ENCODE data around the gene MACROD2. TPM values are rescaled to one million over a fixed set of nuclear protein-coding genes. Genes with fewer than 3 reads are reported as not detected.
"Not testable (repeated sequence)": the region's sequence is repeated elsewhere in the genome, so short reads cannot be mapped to it uniquely, and the experiment has no call there.

The MACROD2 gene
- total RNA-seq, 1 experiment from 2014 or later, result 1.4 TPM

- H3K36me3 ChIP-seq (ENCODE audit: insufficient read depth, low read length, poor library complexity, severe bottlenecking), result no peaks in the 10 kb centered on the region
- H3K4me3 ChIP-seq (ENCODE audit: low read depth, low read length, poor library complexity, severe bottlenecking), result no peak overlapping the region
- no peaks in the 10 kb centered on the region for H3K27me3 ChIP-seq (replicated peaks; ENCODE audit: insufficient read depth, low read depth, low read length, poor library complexity)
- intact Hi-C loops (cut with micrococcal nuclease; ENCODE audit: unreplicated experiment), result no loop called here
- no peaks in the 10 kb centered on the region for H3K9me3 ChIP-seq (ENCODE audit: low read depth, low read length, poor library complexity, severe bottlenecking)
- CTCF ChIA-PET, result no interaction called here
- no peaks in the 10 kb centered on the region for H3K4me1 ChIP-seq (ENCODE audit: insufficient read depth, low read length, poor library complexity, severe bottlenecking)
- BruUV-seq (replicated peaks), result no TSS peak
- TF ChIP-seq, protein P1, sequence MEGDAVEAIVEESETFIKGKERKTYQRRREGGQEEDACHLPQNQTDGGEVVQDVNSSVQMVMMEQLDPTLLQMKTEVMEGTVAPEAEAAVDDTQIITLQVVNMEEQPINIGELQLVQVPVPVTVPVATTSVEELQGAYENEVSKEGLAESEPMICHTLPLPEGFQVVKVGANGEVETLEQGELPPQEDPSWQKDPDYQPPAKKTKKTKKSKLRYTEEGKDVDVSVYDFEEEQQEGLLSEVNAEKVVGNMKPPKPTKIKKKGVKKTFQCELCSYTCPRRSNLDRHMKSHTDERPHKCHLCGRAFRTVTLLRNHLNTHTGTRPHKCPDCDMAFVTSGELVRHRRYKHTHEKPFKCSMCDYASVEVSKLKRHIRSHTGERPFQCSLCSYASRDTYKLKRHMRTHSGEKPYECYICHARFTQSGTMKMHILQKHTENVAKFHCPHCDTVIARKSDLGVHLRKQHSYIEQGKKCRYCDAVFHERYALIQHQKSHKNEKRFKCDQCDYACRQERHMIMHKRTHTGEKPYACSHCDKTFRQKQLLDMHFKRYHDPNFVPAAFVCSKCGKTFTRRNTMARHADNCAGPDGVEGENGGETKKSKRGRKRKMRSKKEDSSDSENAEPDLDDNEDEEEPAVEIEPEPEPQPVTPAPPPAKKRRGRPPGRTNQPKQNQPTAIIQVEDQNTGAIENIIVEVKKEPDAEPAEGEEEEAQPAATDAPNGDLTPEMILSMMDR (conservative IDR thresholded peaks at IDR 0.05; ENCODE audit: low read depth, low read length), result no peak
- no peak for DNase-seq (ENCODE audit: low spot score)
- H3K27ac ChIP-seq (ENCODE audit: low read depth, low read length, poor library complexity, severe bottlenecking), result no peak overlapping the region
- POLR2A ChIA-PET (ENCODE audit: low non-redundant PET), result no interaction called here
Observed at GRCh38 chr20:14972256-14972655, 976.9 kb downstream of the MACROD2 start.

GRCh38 chr20:14972690-14973089 is 977.4 kb downstream of the MACROD2 start:
- H3K4me1 ChIP-seq (ENCODE audit: insufficient read depth, low read length, poor library complexity, severe bottlenecking), result no peaks in the 10 kb centered on the region
- H3K4me3 ChIP-seq (ENCODE audit: low read depth, low read length, poor library complexity, severe bottlenecking), result no peak overlapping the region
- BruUV-seq (replicated peaks), result no TSS peak
- no peak overlapping the region for H3K27ac ChIP-seq (ENCODE audit: low read depth, low read length, poor library complexity, severe bottlenecking)
- H3K27me3 ChIP-seq (replicated peaks; ENCODE audit: insufficient read depth, low read depth, low read length, poor library complexity), result no peaks in the 10 kb centered on the region
- CTCF ChIA-PET, result no interaction called here
- H3K9me3 ChIP-seq (ENCODE audit: low read depth, low read length, poor library complexity, severe bottlenecking), result no peaks in the 10 kb centered on the region
- TF ChIP-seq, protein P1 (conservative IDR thresholded peaks at IDR 0.05; ENCODE audit: low read depth, low read length), result no peak
- TF ChIP-seq EZH2 (IDR thresholded peaks at IDR 0.05; ENCODE audit: borderline replicate concordance, low read depth, low read length, poor library complexity, severe bottlenecking), result no peak
- no peak for DNase-seq (ENCODE audit: low spot score)
- no peaks in the 10 kb centered on the region for H3K36me3 ChIP-seq (ENCODE audit: insufficient read depth, low read length, poor library complexity, severe bottlenecking)
- POLR2A ChIA-PET (ENCODE audit: low non-redundant PET), result no interaction called here
- intact Hi-C loops (cut with micrococcal nuclease; ENCODE audit: unreplicated experiment), result no loop called here

DNA sequence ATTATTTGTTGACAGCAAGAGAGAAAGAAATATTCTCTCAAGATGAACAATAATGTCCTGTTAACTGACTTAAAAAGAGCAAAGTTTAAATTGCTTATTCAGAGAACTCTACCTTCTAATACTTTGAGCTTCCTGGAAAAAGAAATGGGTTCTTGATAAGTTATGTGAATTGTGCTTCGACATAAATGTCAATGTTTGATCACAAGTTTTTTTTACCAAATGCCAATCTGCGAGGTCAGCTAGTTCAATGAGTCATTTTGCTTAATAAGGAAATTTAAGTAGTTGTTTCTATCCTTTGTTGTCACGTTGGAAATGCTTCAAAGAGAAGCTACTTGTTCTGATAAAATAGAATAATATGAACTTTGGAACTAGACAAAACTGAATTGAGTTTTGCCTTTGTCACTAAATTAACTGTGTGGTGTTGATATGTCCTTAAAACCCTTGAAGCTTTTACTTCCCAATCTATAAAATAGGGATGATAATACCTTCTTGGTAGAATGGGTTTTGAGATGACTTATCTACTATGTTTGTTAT is 984.2 kb downstream of the MACROD2 start:
- no peak overlapping the region for H3K27ac ChIP-seq (ENCODE audit: low read depth, low read length, poor library complexity, severe bottlenecking)
- TF ChIP-seq EZH2 (IDR thresholded peaks at IDR 0.05; ENCODE audit: borderline replicate concordance, low read depth, low read length, poor library complexity, severe bottlenecking), result no peak
- TF ChIP-seq, protein P1 (conservative IDR thresholded peaks at IDR 0.05; ENCODE audit: low read depth, low read length), result no peak
- BruUV-seq (replicated peaks), result no TSS peak
- CTCF ChIA-PET, result no interaction called here
- intact Hi-C loops (cut with micrococcal nuclease; ENCODE audit: unreplicated experiment), result no loop called here
- no peak for DNase-seq (ENCODE audit: low spot score)
- H3K9me3 ChIP-seq (ENCODE audit: low read depth, low read length, poor library complexity, severe bottlenecking), result peaks cover 4% of the 10 kb centered on the region
- no peak overlapping the region for H3K4me3 ChIP-seq (ENCODE audit: low read depth, low read length, poor library complexity, severe bottlenecking)
- no peaks in the 10 kb centered on the region for H3K4me1 ChIP-seq (ENCODE audit: insufficient read depth, low read length, poor library complexity, severe bottlenecking)
- no peaks in the 10 kb centered on the region for H3K27me3 ChIP-seq (replicated peaks; ENCODE audit: insufficient read depth, low read depth, low read length, poor library complexity)
- no peaks in the 10 kb centered on the region for H3K36me3 ChIP-seq (ENCODE audit: insufficient read depth, low read length, poor library complexity, severe bottlenecking)
- POLR2A ChIA-PET (ENCODE audit: low non-redundant PET), result no interaction called here

DNA sequence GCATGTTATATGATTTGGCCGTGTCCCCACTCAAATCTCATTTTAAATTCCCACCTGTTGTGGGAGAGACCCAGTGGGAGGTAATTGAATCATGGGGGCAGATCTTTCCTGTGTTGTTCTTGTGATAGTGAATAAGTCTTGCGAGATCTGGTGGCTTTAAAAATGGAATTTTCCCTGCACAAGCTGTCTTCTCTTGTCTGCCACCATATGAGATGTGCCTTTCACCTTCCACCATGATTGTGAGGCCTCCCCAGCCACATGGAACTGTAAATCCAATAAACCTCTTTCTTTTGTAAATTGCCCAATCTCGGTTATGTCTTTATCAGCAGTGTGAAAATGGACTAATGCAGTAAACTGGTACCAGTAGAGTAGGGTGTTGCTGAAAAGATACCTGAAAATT is 986.2 kb downstream of the MACROD2 start:
- CTCF ChIA-PET; intact Hi-C loops (cut with micrococcal nuclease; ENCODE audit: unreplicated experiment); BruUV-seq (replicated peaks); H3K27ac ChIP-seq (ENCODE audit: low read depth, low read length, poor library complexity, severe bottlenecking); DNase-seq (ENCODE audit: low spot score); H3K4me3 ChIP-seq (ENCODE audit: low read depth, low read length, poor library complexity, severe bottlenecking); H3K9me3 ChIP-seq (ENCODE audit: low read depth, low read length, poor library complexity, severe bottlenecking); H3K36me3 ChIP-seq (ENCODE audit: insufficient read depth, low read length, poor library complexity, severe bottlenecking); POLR2A ChIA-PET (ENCODE audit: low non-redundant PET); H3K4me1 ChIP-seq (ENCODE audit: insufficient read depth, low read length, poor library complexity, severe bottlenecking); H3K27me3 ChIP-seq (replicated peaks; ENCODE audit: insufficient read depth, low read depth, low read length, poor library complexity): not testable (repeated sequence)

DNA sequence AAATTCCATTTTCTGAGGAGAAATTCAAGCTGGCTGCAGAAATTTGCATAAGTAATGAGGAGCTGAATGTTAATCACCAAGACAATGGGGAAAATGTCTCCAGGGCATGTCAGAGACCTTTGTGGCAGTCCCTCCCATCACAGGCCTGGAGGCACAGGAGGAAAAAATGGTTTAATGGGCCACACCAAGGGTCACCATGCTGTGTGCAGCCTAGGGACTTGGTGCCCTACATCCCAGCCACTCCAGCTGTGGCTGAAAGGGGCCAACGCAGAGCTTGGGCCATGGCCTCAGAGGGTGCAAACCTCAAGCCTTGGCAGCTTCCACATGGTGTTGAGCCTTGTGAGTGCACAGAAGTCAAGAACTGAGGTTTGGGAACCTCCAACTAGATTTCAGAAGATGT is 987.0 kb downstream of the MACROD2 start:
- H3K4me3 ChIP-seq (ENCODE audit: low read depth, low read length, poor library complexity, severe bottlenecking); H3K27ac ChIP-seq (ENCODE audit: low read depth, low read length, poor library complexity, severe bottlenecking); DNase-seq (ENCODE audit: low spot score); H3K4me1 ChIP-seq (ENCODE audit: insufficient read depth, low read length, poor library complexity, severe bottlenecking); BruUV-seq (replicated peaks); POLR2A ChIA-PET (ENCODE audit: low non-redundant PET); H3K27me3 ChIP-seq (replicated peaks; ENCODE audit: insufficient read depth, low read depth, low read length, poor library complexity); H3K9me3 ChIP-seq (ENCODE audit: low read depth, low read length, poor library complexity, severe bottlenecking); H3K36me3 ChIP-seq (ENCODE audit: insufficient read depth, low read length, poor library complexity, severe bottlenecking); CTCF ChIA-PET; intact Hi-C loops (cut with micrococcal nuclease; ENCODE audit: unreplicated experiment): not testable (repeated sequence)
